ENCODE data around the gene CDK6.
"Not testable (repeated sequence)": the region's sequence is repeated elsewhere in the genome, so short reads cannot be mapped to it uniquely, and the experiment has no call there.

DNA sequence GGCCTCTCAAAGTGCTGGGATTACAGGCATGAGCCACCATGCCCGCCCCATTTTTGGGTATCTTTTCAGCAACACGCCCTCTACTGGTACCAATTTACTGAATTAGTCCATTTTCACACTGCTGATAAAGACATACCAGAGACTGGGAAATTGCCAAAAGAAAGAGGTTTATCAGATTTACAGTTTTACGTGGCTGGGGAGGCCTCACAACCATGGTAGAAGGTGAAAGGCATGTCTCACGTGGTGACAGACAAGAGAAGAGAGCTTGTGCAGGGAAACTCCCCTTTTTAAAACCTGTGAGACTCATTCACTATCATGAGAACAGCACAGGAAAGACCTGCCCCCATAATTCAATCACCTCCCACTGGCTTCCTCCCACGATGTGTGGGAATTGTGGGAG is 27.8 kb upstream of the CDK6 start:
- TF ChIP-seq, protein P1, sequence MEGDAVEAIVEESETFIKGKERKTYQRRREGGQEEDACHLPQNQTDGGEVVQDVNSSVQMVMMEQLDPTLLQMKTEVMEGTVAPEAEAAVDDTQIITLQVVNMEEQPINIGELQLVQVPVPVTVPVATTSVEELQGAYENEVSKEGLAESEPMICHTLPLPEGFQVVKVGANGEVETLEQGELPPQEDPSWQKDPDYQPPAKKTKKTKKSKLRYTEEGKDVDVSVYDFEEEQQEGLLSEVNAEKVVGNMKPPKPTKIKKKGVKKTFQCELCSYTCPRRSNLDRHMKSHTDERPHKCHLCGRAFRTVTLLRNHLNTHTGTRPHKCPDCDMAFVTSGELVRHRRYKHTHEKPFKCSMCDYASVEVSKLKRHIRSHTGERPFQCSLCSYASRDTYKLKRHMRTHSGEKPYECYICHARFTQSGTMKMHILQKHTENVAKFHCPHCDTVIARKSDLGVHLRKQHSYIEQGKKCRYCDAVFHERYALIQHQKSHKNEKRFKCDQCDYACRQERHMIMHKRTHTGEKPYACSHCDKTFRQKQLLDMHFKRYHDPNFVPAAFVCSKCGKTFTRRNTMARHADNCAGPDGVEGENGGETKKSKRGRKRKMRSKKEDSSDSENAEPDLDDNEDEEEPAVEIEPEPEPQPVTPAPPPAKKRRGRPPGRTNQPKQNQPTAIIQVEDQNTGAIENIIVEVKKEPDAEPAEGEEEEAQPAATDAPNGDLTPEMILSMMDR (IDR thresholded peaks at IDR 0.05) = peak in 3 of 4 donors; percentile 10 to 27 (median 18)
- TF ChIP-seq POLR2A (IDR thresholded peaks at IDR 0.05) = not testable (repeated sequence)

Measured in right lobe of liver (tissue), 4 donors.